GM23338 (cell line): ENCODE measurements around the gene TRIM8.

Experiments
- CREB1 ChIP-seq: fragments of 250-450 bp; sonication (Bioruptor Pico); IDR thresholded peaks from 2 replicates; pipeline ENCODE4 v1.5.0; 2020; ENCODE audit warnings: low read depth, mild to moderate bottlenecking, moderate library complexity
- CTCF ChIP-seq, 2 experiments: fragments of 200-600 bp in 1 of 2; sonication (generic) in 1 of 2; conservative IDR thresholded peaks; 2 replicates each; pipeline versions ENCODE4 v1.5.1 to v1.6.1; 2016 to 2017; ENCODE audit warnings: antibody characterized with exemption in 2 of 2, low read depth in 2 of 2, mild to moderate bottlenecking in 2 of 2, moderate library complexity in 1 of 2
- EZH2 ChIP-seq: fragments of 200-600 bp; sonication (generic); IDR thresholded peaks from one replicate; pipeline ENCODE4 v1.8.0; 2017; ENCODE audit warnings: antibody characterized with exemption, mild to moderate bottlenecking, low read depth; ENCODE audit not compliant: unreplicated experiment
- NANOG ChIP-seq: IDR thresholded peaks from 2 replicates; pipeline ENCODE4 v1.6.1; 2016; ENCODE audit warnings: antibody characterized with exemption, borderline replicate concordance
- POLR2AphosphoS5 ChIP-seq: IDR thresholded peaks from 2 replicates; pipeline ENCODE4 v1.6.1; 2016; ENCODE audit warnings: antibody characterized with exemption, low read depth
- REST ChIP-seq: IDR thresholded peaks from one replicate; pipeline ENCODE4 v1.6.1; 2018; ENCODE audit warnings: antibody characterized with exemption; ENCODE audit not compliant: unreplicated experiment
- TF ChIP-seq, protein P1 (sequence below): fragments of 250-450 bp; sonication (Bioruptor Pico); IDR thresholded peaks from 2 replicates; pipeline ENCODE4 v1.5.0; 2020; ENCODE audit warnings: mild to moderate bottlenecking, moderate library complexity

- peak; percentile 49 to 77 for TF ChIP-seq CTCF (conservative IDR thresholded peaks at IDR 0.05; ENCODE audit: low read depth in 2 of 2)
- no peak for TF ChIP-seq REST
- TF ChIP-seq NANOG, result no peak
- TF ChIP-seq POLR2AphosphoS5, result peak; percentile 59
- TF ChIP-seq, protein P1, sequence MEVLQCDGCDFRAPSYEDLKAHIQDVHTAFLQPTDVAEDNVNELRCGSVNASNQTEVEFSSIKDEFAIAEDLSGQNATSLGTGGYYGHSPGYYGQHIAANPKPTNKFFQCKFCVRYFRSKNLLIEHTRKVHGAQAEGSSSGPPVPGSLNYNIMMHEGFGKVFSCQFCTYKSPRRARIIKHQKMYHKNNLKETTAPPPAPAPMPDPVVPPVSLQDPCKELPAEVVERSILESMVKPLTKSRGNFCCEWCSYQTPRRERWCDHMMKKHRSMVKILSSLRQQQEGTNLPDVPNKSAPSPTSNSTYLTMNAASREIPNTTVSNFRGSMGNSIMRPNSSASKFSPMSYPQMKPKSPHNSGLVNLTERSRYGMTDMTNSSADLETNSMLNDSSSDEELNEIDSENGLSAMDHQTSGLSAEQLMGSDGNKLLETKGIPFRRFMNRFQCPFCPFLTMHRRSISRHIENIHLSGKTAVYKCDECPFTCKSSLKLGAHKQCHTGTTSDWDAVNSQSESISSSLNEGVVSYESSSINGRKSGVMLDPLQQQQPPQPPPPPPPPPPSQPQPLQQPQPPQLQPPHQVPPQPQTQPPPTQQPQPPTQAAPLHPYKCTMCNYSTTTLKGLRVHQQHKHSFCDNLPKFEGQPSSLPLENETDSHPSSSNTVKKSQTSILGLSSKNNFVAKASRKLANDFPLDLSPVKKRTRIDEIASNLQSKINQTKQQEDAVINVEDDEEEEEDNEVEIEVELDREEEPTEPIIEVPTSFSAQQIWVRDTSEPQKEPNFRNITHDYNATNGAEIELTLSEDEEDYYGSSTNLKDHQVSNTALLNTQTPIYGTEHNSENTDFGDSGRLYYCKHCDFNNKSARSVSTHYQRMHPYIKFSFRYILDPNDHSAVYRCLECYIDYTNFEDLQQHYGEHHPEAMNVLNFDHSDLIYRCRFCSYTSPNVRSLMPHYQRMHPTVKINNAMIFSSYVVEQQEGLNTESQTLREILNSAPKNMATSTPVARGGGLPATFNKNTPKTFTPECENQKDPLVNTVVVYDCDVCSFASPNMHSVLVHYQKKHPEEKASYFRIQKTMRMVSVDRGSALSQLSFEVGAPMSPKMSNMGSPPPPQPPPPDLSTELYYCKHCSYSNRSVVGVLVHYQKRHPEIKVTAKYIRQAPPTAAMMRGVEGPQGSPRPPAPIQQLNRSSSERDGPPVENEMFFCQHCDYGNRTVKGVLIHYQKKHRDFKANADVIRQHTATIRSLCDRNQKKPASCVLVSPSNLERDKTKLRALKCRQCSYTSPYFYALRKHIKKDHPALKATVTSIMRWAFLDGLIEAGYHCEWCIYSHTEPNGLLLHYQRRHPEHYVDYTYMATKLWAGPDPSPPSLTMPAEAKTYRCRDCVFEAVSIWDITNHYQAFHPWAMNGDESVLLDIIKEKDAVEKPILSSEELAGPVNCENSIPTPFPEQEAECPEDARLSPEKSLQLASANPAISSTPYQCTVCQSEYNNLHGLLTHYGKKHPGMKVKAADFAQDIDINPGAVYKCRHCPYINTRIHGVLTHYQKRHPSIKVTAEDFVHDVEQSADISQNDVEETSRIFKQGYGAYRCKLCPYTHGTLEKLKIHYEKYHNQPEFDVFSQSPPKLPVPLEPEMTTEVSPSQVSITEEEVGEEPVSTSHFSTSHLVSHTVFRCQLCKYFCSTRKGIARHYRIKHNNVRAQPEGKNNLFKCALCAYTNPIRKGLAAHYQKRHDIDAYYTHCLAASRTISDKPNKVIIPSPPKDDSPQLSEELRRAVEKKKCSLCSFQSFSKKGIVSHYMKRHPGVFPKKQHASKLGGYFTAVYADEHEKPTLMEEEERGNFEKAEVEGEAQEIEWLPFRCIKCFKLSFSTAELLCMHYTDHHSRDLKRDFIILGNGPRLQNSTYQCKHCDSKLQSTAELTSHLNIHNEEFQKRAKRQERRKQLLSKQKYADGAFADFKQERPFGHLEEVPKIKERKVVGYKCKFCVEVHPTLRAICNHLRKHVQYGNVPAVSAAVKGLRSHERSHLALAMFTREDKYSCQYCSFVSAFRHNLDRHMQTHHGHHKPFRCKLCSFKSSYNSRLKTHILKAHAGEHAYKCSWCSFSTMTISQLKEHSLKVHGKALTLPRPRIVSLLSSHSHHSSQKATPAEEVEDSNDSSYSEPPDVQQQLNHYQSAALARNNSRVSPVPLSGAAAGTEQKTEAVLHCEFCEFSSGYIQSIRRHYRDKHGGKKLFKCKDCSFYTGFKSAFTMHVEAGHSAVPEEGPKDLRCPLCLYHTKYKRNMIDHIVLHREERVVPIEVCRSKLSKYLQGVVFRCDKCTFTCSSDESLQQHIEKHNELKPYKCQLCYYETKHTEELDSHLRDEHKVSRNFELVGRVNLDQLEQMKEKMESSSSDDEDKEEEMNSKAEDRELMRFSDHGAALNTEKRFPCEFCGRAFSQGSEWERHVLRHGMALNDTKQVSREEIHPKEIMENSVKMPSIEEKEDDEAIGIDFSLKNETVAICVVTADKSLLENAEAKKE (CRISPR knock-in tag), result no peak
- peak; percentile 50 for TF ChIP-seq CREB1 (CRISPR knock-in tag)
- no peak for TF ChIP-seq EZH2
Observed at GRCh38 chr10:102644646-102645387, 538 bp downstream of the TRIM8 start.
